ENCODE data around the gene SPATS2L.

The SPATS2L gene

GRCh38 chr2:200376513-200377354 lies 70.2 kb downstream of the SPATS2L start (continued):
- TF ChIP-seq YY1 (tag by site-specific recombination; IDR thresholded peaks at IDR 0.05) (no peak), ZNF350 (tag by site-specific recombination; IDR thresholded peaks at IDR 0.05) (no peak), PRDM6 (tag by site-specific recombination; IDR thresholded peaks at IDR 0.05) (no peak), ZNF830 (tag by site-specific recombination; IDR thresholded peaks at IDR 0.05; ENCODE audit: low read depth) (no peak), ZFP37 (tag by site-specific recombination; IDR thresholded peaks at IDR 0.05) (0 out of 2 replicates have a peak, but pooled peaks have one; percentile 48), ZNF211 (tag by site-specific recombination; IDR thresholded peaks at IDR 0.05; ENCODE audit: low read depth) (no peak), ZNF16 (tag by site-specific recombination; IDR thresholded peaks at IDR 0.05; ENCODE audit: low read depth) (no peak), ZNF140 (tag by site-specific recombination; IDR thresholded peaks at IDR 0.05) (no peak), SP2 (tag by site-specific recombination; IDR thresholded peaks at IDR 0.05) (no peak), ZNF239 (tag by site-specific recombination; IDR thresholded peaks at IDR 0.05) (no peak)
- TF ChIP-seq, protein P1, sequence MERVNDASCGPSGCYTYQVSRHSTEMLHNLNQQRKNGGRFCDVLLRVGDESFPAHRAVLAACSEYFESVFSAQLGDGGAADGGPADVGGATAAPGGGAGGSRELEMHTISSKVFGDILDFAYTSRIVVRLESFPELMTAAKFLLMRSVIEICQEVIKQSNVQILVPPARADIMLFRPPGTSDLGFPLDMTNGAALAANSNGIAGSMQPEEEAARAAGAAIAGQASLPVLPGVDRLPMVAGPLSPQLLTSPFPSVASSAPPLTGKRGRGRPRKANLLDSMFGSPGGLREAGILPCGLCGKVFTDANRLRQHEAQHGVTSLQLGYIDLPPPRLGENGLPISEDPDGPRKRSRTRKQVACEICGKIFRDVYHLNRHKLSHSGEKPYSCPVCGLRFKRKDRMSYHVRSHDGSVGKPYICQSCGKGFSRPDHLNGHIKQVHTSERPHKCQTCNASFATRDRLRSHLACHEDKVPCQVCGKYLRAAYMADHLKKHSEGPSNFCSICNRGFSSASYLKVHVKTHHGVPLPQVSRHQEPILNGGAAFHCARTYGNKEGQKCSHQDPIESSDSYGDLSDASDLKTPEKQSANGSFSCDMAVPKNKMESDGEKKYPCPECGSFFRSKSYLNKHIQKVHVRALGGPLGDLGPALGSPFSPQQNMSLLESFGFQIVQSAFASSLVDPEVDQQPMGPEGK (tag by site-specific recombination; IDR thresholded peaks at IDR 0.05), result 0 out of 2 replicates have a peak, but pooled peaks have one; percentile 34
- TF ChIP-seq, protein P2, sequence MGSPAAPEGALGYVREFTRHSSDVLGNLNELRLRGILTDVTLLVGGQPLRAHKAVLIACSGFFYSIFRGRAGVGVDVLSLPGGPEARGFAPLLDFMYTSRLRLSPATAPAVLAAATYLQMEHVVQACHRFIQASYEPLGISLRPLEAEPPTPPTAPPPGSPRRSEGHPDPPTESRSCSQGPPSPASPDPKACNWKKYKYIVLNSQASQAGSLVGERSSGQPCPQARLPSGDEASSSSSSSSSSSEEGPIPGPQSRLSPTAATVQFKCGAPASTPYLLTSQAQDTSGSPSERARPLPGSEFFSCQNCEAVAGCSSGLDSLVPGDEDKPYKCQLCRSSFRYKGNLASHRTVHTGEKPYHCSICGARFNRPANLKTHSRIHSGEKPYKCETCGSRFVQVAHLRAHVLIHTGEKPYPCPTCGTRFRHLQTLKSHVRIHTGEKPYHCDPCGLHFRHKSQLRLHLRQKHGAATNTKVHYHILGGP (tag by site-specific recombination; IDR thresholded peaks at IDR 0.05), result no peak
- TF ChIP-seq, protein P3, sequence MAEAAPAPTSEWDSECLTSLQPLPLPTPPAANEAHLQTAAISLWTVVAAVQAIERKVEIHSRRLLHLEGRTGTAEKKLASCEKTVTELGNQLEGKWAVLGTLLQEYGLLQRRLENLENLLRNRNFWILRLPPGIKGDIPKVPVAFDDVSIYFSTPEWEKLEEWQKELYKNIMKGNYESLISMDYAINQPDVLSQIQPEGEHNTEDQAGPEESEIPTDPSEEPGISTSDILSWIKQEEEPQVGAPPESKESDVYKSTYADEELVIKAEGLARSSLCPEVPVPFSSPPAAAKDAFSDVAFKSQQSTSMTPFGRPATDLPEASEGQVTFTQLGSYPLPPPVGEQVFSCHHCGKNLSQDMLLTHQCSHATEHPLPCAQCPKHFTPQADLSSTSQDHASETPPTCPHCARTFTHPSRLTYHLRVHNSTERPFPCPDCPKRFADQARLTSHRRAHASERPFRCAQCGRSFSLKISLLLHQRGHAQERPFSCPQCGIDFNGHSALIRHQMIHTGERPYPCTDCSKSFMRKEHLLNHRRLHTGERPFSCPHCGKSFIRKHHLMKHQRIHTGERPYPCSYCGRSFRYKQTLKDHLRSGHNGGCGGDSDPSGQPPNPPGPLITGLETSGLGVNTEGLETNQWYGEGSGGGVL (tag by site-specific recombination; IDR thresholded peaks at IDR 0.05), result no peak

DNA sequence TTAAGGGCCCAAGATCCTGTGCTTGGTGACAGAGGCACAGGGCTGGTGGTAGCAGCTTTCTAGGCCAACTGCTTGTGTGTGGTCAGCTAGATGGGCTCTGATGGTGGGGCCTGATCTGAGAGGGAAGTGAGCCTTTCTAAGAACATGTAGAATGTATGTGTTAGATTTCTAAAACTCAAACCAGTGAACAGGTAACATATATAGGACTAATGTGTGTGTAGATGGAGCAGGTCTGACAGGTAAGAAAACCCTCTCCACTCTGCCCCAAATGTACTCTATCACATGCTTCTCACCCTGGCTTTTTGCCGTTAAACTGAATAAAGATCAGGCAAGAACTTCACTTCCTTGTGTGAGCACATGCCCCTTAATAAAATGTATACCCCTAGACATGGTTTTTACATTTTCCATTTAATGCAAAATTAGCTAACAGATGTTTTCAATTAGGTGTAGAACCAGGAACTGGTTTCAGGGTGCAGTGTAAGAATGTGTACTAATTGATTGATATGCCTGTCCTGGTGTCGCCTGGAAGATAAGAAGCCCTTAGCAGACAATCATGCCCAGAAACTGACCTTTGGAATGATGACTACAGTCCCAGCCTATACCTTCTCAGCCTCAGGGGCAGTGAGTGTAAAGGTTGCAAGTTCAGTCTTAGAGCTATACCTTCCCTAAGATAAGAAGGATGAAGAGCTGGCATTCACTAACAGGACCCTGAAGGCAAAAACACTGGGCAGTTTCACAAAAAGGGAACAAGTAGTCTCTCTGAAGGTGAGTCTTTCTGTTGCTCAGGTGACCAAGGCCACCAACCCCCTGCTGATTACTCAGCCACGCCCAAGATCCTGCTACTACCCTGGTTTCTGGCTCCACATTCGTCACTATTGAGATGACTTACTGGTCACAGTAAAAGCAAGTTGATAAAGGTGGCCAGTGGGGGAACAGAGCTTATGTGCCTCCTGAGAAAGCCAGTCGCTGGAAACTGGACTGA lies 71.2 kb downstream of the SPATS2L start:
- peak overlapping the region; percentile 51 for H3K27ac ChIP-seq (ENCODE audit: extremely low read depth, low read depth, low read length)
- H3K9me3 ChIP-seq (ENCODE audit: control insufficient read depth, insufficient read depth, low read depth, low read length), result no peaks in the 10 kb centered on the region
- TF ChIP-seq ZBTB17 (tag by site-specific recombination; IDR thresholded peaks at IDR 0.05), result peak; percentile 38
- TF ChIP-seq ZNF610 (tag by site-specific recombination; IDR thresholded peaks at IDR 0.05; ENCODE audit: borderline replicate concordance), result no peak
- peaks cover 50% of the 10 kb centered on the region for H3K4me1 ChIP-seq (ENCODE audit: control insufficient read depth, insufficient read depth, low read length)
- no peaks in the 10 kb centered on the region for H3K36me3 ChIP-seq (ENCODE audit: control insufficient read depth in 2 of 2, insufficient read depth in 1 of 2, low read length in 2 of 2)
- POLR2A ChIA-PET, result interaction anchor here (0.6 kb wide), 1 partner anchor 95 kb away, joined by 10 read pairs; no protein-coding TSS in a partner anchor
- CTCF ChIA-PET, result interaction anchor here (0.6 kb wide), 1 partner anchor 43 kb away, joined by 7 read pairs; no protein-coding TSS in a partner anchor
- no peak overlapping the region for H3K4me3 ChIP-seq (ENCODE audit: low read depth, low read length)

Measured in HEK293 (cell line).